ENCODE data around the gene IMMP2L. TPM values are rescaled to one million over a fixed set of nuclear protein-coding genes. Genes with fewer than 3 reads are reported as not detected.
"Not testable (repeated sequence)": the region's sequence is repeated elsewhere in the genome, so short reads cannot be mapped to it uniquely, and the experiment has no call there.

The IMMP2L gene
- polyA plus RNA-seq, 4 donors = 42.7 to 49.8 (median 45.0) TPM

DNA sequence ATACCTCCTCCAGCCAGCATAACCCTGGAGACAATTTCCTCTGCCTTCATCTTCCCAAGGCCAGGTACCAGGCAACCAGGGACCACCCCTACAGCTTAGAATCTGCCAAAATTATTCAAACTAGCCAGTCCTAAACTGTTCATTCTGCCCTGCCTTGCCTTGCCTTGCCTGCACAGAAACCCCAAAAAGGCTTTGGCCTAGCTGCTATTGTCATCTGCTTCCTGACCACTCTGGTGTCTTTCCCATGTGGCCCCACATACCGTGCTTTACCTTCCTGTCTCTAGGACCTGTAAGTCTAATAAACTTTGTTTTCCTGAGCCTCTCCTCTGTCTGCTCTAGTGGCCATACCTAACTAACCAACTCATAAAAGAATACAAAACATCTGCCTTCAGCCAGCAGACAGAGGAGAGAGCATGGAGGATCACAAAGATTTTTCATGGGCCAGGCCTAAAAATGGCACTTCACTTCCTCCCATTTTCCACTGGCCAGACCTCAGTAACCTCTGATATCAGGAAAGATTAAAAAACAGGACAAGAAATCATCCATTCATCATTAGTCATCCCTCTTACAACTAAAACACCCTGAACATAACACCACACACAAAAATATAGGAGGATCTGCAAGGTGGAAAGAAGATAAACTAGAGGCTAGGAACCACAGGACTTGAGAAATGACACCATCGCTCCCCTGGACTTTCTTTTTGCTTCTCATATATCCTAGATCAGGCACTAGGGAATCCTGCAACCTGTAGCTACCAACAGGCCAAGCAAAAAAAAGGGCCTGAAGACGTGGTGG lies 51.5 kb downstream of the IMMP2L start:
- DNase-seq (ENCODE audit: low read depth in 4 of 4, low spot score in 3 of 4) = no peak

GRCh38 chr7:111510062-111510461 lies 52.2 kb downstream of the IMMP2L start:
- no peak for DNase-seq (ENCODE audit: low read depth in 4 of 4, low spot score in 3 of 4)

DNA sequence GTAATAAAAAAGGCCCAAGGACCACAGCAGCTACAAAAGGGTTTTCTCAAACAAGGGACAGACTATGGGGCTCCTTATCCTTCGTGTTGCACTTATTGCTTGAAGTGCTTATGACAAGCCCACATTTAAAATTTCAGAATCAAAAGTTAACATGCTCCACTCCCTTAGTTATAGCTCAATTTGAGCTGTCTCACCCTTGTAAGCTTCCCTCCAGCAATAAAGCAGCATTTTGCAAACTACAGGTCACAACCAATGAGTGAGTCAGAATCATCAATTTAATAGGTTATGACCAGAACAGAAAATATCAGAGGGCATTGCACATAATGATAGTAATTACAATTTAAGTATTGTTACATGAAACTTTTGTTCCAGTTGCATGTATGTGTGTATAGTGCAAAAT lies 53.0 kb downstream of the IMMP2L start:
- no peak for DNase-seq (ENCODE audit: low read depth in 4 of 4, low spot score in 3 of 4)

DNA sequence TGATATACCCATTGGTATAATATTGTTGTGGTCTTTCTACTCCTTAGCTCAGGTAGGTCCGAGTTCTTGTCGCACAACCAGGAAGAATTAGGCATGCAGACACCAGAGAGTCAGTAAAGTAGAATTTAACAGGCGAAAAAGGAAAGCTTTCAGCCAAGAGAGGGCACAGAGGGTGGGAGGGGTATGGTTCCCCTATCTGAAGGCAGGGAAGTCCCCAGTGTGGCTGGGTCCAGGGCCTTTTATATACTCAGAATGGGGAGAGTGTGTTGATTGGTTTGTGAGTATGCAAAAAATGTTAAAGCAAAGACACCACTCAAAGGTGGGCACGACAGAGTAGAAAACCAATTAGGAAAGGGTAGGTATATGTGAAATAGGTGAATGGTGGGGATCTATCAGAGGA lies 53.9 kb downstream of the IMMP2L start:
- DNase-seq (ENCODE audit: low read depth in 4 of 4, low spot score in 3 of 4) = no peak

GRCh38 chr7:111505422-111505821 lies 56.9 kb downstream of the IMMP2L start:
- not testable (repeated sequence) for DNase-seq (ENCODE audit: low read depth in 4 of 4, low spot score in 3 of 4)

DNA sequence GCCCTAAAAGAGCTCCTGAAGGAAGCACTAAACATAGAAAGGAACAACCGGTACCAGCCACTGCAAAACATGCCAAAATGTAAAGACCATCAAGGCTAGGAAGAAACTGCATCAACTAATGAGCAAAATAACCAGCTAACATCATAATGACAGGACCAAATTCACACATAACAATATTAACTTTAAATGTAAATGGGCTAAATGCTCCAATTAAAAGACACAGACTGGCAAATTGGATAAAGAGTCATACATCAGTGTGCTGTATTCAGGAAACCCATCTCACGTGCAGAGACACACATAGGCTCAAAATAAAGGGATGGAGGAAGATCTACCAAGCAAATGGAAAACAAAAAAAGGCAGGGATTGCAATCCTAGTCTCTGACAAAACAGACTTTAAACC lies 60.5 kb downstream of the IMMP2L start:
- not testable (repeated sequence) for DNase-seq (ENCODE audit: low read depth in 4 of 4, low spot score in 3 of 4)

- DNase-seq (ENCODE audit: low read depth in 4 of 4, low spot score in 3 of 4) = no peak
Observed at GRCh38 chr7:111499027-111499426, 63.3 kb downstream of the IMMP2L start.

GRCh38 chr7:111498391-111499007 lies 63.8 kb downstream of the IMMP2L start:
- DNase-seq (ENCODE audit: low read depth in 4 of 4, low spot score in 3 of 4) = no peak

DNA sequence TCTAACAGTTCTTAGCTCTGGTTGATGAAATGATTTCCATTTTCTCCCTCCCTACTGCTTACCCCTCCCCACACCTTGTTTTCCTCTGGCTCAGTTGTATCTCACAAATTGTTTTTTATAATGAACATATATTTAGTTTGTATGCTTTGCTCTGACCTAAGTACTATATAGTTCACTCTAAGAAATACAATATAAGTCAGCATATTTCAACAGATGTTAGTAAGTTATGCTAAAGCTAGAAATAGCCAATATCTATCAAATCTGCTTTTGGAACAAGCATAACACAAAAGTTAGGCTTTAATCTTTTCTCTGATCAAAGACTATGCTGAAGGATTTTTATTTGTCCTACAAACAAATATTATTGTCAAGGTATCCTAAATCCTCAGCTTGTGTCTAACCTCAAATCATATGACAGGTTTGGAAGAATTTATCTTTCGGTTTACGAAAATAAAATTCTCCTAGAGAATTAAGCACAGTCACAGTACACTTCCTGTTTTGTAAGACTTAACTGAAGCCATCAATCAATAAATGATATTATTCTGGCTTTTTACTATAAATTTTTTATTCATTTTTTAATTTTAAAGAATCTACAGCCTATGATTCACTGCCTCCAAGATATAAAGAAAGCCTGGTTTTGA lies 67.0 kb downstream of the IMMP2L start:
- DNase-seq (ENCODE audit: low read depth in 4 of 4, low spot score in 3 of 4) = no peak

- no peak for DNase-seq (ENCODE audit: low read depth in 4 of 4, low spot score in 3 of 4)
Observed at GRCh38 chr7:111492234-111492633, 70.1 kb downstream of the IMMP2L start.

- DNase-seq (ENCODE audit: low read depth in 4 of 4, low spot score in 3 of 4) = peak; percentile 29 to 38 (median 34)
Observed at GRCh38 chr7:111486472-111487142, 75.7 kb downstream of the IMMP2L start.

DNA sequence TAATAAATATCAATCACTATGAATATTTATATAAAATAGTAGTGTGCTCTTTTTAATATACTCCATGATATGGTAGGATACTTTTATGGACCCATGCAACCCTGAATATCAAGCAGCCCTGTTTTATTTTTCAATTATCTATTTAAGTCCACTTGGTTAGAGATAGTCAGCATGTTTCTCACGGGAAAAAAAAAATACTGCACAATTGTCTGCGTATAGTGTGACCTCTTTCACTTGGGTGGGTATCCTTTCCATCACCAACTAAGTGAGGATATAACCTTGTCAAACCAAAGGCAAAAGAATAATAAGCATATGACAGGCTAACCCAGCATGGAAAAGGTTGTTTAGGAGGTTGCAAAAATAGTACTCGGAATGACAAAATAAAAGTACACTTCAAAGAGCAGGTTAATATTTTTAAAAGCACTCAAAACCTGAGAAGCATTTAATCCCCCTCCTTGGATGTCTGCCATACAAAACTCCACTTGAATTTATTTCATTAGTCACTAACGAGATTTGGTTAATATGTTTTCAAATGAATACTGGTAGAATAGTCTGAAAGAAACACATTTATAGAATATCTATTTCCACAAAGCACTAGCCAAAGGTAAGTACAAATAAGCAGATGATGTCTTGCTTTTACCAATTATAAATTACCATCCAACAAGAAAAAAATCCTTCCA lies 76.5 kb downstream of the IMMP2L start:
- no peak for DNase-seq (ENCODE audit: low read depth in 4 of 4, low spot score in 3 of 4)

GRCh38 chr7:111483078-111483477 lies 79.2 kb downstream of the IMMP2L start:
- DNase-seq (ENCODE audit: low read depth in 4 of 4, low spot score in 3 of 4) = no peak

GRCh38 chr7:111477462-111478225 lies 84.6 kb downstream of the IMMP2L start:
- no peak for DNase-seq (ENCODE audit: low read depth in 4 of 4, low spot score in 3 of 4)

GRCh38 chr7:111476586-111477293 lies 85.6 kb downstream of the IMMP2L start:
- no peak for DNase-seq (ENCODE audit: low read depth in 4 of 4, low spot score in 3 of 4)

- no peak for DNase-seq (ENCODE audit: low read depth in 4 of 4, low spot score in 3 of 4)
Observed at GRCh38 chr7:111475959-111476358, 86.3 kb downstream of the IMMP2L start.

GRCh38 chr7:111475419-111475748 lies 86.9 kb downstream of the IMMP2L start:
- DNase-seq (ENCODE audit: low read depth in 4 of 4, low spot score in 3 of 4) = no peak

- no peak for DNase-seq (ENCODE audit: low read depth in 4 of 4, low spot score in 3 of 4)
Observed at GRCh38 chr7:111474723-111475418, 87.4 kb downstream of the IMMP2L start.

All from right renal pelvis (tissue), 4 donors.